Activated CD4-positive, alpha-beta T cell treated with anti-CD3 and anti-CD28 coated beads, Interleukin-10, Interleukin-2, amounts not matched to agents 100 ng/mL and 50 ng/mL, durations not matched to agents 16 hours and 8 hours (primary cell): ENCODE measurements around the gene SMIM29.
A peak's percentile ranks its signal among the peaks of the same experiment; 100 is the strongest.

Source experiments
- DNase-seq: peaks from one replicate; pipeline ENCODE4 v3.0.0-alpha.2; 2020

Gene SMIM29

GRCh38 chr6:34239893-34240292, 8.9 kb downstream of the SMIM29 start:
- DNase-seq, result no peak

GRCh38 chr6:34239500-34239825, 9.3 kb downstream of the SMIM29 start:
- no peak for DNase-seq

- DNase-seq, result no peak
Observed at GRCh38 chr6:34238585-34239499, 10.0 kb downstream of the SMIM29 start.

GRCh38 chr6:34237722-34238584, 10.9 kb downstream of the SMIM29 start:
- DNase-seq, result peak; percentile 87

GRCh38 chr6:34237316-34237721, 11.5 kb downstream of the SMIM29 start:
- DNase-seq, result peak; percentile 41

- DNase-seq, result peak; percentile 93
Observed at GRCh38 chr6:34236443-34237315, 12.1 kb downstream of the SMIM29 start, which contains the start of gene HMGA1. Gene HMGA1 (plus strand): TSS chr6:34236873. CDS start chr6:34240781, 3,908 bp downstream.

GRCh38 chr6:34236131-34236442, 12.7 kb downstream of the SMIM29 start:
- DNase-seq, result peak; percentile 70

- DNase-seq, result peak; percentile 77
Observed at GRCh38 chr6:34235307-34236130, 13.3 kb downstream of the SMIM29 start.

GRCh38 chr6:34234667-34235306, 14.0 kb downstream of the SMIM29 start:
- no peak for DNase-seq

GRCh38 chr6:34233867-34234266, 14.9 kb downstream of the SMIM29 start:
- no peak for DNase-seq

- DNase-seq, result no peak
Observed at GRCh38 chr6:34232901-34233300, 15.9 kb downstream of the SMIM29 start.

- no peak for DNase-seq
Observed at GRCh38 chr6:34231566-34232336, 17.1 kb downstream of the SMIM29 start.

- no peak for DNase-seq
Observed at GRCh38 chr6:34230653-34231371, 18.0 kb downstream of the SMIM29 start.

- no peak for DNase-seq
Observed at GRCh38 chr6:34229877-34230276, 18.9 kb downstream of the SMIM29 start.

- no peak for DNase-seq
Observed at GRCh38 chr6:34227761-34228421, 20.9 kb downstream of the SMIM29 start.

GRCh38 chr6:34226731-34227586, 21.8 kb downstream of the SMIM29 start:
- no peak for DNase-seq

- DNase-seq, result no peak
Observed at GRCh38 chr6:34226066-34226465, 22.7 kb downstream of the SMIM29 start.

- no peak for DNase-seq
Observed at GRCh38 chr6:34225551-34225950, 23.3 kb downstream of the SMIM29 start.
